Measurements from ENCODE around the gene EXOC6B.

Gene EXOC6B

DNA sequence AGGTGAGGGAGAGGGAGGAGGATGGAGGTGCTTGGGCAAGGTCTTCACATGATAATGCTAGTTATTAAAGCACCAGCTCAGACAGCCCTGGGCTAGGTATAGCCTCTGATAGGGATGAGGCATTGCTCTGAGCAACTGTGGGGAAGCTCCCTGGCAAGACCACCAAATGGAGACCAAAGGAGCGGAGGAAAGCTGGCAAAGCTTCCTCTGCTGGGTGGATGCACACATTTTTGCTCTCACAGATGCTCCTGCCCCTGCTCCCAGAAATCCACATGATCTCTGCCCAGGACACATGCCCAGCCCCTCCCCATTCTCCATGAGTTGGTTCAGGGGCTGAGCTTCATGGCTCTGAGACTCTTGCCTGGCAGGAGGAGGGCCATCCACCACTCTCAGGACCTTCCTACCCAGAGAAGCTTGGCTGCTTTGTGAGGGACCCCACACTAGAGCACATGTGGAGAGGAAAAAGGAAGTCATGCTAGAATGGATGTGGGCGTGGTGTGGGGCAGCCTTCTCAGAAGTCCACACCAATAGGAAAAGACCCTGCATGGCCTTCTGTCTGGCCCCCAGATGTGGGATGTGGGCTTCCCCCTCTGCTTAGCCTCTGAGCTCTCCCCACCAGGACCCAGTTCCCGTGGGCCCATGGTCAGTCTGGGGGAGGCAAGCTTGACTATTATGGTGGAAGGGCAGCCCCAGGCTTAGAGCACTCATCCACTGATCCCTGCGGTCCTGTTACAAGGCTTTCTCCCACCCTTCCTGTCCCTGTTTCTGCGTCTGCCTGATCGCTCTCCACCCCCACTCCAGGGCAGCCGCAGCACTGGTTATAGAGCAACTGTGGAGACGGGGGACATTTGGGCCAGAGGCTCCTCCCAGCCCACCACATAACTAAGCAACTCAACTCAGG is 667.7 kb downstream of the EXOC6B start:
- DNase-seq (ENCODE audit: insufficient read length, low spot score) (no peak), FAIRE-seq (no peak)
- no peak for TF ChIP-seq POLR2A (IDR thresholded peaks at IDR 0.05; ENCODE audit: low read depth, low read length)

DNA sequence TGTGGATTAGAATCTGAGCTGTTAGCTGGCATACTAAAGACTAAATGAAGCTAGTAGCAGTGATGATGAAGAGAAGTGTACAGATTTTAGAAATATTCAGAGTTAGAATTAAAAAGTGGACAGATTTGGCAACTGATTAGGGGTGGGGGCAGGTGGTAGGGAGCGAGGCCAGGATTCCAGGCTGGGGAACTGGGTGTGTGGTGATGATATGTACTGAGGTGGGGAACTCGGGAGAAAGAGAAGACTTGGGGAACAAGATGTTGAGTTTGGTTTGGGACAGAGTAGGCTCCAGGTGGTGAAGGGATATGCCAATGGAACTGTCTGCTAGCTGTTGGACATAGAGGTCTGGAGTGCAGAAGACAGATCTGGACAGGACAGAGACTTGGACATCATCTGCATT is 669.0 kb downstream of the EXOC6B start:
- DNase-seq (ENCODE audit: insufficient read length, low spot score) (no peak), FAIRE-seq (no peak)

DNA sequence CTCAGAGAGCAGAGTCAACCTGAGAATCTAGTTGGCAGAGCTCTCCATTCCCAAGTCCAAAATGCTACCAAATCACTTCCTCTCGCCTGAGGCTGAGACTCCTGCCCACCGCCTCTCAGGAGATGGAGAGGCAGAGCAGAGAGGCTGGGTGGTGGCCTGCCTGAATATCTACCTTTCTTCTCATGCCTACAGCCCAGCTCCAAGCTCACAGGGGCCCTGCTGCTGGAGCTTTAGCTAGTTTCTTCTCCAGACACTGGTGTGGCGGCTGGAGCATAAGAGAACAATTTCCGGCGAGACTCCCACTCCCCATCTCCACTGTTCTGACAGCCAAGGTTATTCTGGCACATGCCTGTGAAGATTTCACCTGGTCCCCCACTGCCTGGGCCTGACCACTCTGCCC is 670.1 kb downstream of the EXOC6B start:
- DNase-seq (ENCODE audit: insufficient read length, low spot score), result no peak
- no peak for TF ChIP-seq POLR2A (IDR thresholded peaks at IDR 0.05; ENCODE audit: low read depth, low read length)
- no peak for FAIRE-seq

More for the DNA sequence above, 669.0 kb downstream of the EXOC6B start:
- TF ChIP-seq POLR2A (IDR thresholded peaks at IDR 0.05; ENCODE audit: low read depth, low read length), result no peak

DNA sequence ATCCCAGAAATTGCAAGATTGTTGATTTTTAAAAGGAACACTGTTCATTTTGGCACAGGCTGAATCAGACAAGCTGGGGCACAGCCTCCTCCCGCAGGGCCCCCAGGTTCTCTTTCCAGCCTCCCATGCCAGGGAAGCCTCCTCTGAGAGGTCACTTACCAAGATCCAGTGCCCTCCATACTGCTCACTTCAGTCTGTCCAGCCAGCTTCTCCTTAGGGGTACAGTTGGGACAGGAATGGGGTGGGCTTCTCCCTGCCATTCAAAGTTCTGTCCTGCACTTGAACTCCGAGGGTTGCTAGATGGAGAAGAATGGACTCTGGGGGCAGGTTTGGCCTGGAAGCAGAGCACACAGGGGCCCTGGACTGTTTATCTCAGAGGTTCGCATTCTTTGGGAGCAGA is 670.7 kb downstream of the EXOC6B start:
- DNase-seq (ENCODE audit: insufficient read length, low spot score) (no peak), FAIRE-seq (no peak)
- TF ChIP-seq POLR2A (IDR thresholded peaks at IDR 0.05; ENCODE audit: low read depth, low read length), result no peak

DNA sequence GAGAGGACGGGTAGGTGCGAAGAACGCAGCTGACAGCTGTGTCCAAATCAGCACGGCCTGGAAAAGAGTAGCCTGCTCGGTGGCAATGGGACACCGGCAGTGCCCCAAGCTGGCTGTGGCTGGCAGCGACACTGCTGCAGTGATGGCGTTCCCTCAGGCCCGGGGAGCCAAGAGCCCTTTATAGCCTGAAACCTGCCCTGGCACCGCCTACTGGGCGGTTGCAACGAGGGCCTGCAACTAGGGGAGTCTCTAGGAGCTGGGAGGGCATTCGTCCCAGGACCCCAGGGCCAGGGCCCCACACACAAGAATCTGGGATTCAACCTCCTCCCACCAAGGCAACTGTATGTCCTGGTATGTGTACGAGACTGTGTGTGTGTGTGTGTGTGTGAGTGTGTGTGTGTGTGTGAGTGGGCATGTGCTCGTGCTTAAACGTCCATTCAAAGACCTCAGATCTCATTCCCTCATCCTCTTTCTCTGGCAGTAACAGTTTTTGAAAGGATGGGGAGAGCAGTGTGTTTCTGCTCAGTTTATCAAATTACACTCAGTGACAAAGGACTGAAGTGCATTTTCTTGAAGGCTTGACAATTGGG is 671.4 kb downstream of the EXOC6B start:
- FAIRE-seq, result no peak
- TF ChIP-seq POLR2A (IDR thresholded peaks at IDR 0.05; ENCODE audit: low read depth, low read length), result no peak
- no peak for DNase-seq (ENCODE audit: insufficient read length, low spot score)

GRCh38 chr2:72153924-72154323 is 671.9 kb downstream of the EXOC6B start:
- no peak for TF ChIP-seq POLR2A (IDR thresholded peaks at IDR 0.05; ENCODE audit: low read depth, low read length)
- FAIRE-seq (no peak), DNase-seq (ENCODE audit: insufficient read length, low spot score) (no peak)

- no peak for TF ChIP-seq POLR2A (IDR thresholded peaks at IDR 0.05; ENCODE audit: low read depth, low read length)
- DNase-seq (ENCODE audit: insufficient read length, low spot score), result no peak
- FAIRE-seq, result no peak
These were observed 672.6 kb downstream of the EXOC6B start for GRCh38 chr2:72153026-72153791.

GRCh38 chr2:72150861-72151356 is 674.9 kb downstream of the EXOC6B start:
- no peak for FAIRE-seq
- no peak for DNase-seq (ENCODE audit: insufficient read length, low spot score)
- no peak for TF ChIP-seq POLR2A (IDR thresholded peaks at IDR 0.05; ENCODE audit: low read depth, low read length)

DNA sequence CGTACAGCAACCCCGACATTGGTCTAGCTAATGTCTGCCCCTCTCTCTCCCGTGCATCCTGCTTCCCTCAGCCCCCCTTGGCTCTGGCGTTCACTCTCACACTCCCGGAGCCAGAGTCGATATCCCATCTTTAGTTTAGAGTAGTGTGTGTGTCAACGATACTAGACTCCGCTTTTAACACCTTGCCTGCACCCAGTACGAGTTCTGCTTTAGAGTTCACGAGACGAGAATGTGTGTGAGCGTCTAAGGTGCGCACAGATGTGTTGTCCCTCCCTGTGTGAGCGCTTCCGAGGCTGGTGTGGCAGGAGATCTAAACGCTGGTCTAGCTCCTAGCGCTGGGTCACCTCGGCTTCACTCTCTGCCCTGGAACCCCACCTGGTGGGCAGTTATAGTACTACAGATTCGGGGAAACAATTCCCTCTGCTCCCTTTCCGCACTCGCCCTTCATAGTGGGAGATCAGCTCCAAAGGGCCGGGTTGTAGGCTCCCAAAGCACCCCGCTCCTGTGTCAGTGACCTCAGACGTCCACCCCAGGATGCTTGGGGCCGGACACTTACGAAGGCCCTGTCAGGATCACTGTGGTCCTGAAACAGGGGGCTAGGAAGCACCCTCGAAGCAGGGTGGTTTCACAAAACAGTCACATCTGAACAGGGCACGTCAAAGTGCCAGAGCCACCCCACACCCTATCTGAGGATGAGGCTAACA is 675.5 kb downstream of the EXOC6B start:
- DNase-seq (ENCODE audit: insufficient read length, low spot score), result peak; percentile 94
- no peak for TF ChIP-seq POLR2A (IDR thresholded peaks at IDR 0.05; ENCODE audit: low read depth, low read length)
- peak; percentile 75 for FAIRE-seq

DNA sequence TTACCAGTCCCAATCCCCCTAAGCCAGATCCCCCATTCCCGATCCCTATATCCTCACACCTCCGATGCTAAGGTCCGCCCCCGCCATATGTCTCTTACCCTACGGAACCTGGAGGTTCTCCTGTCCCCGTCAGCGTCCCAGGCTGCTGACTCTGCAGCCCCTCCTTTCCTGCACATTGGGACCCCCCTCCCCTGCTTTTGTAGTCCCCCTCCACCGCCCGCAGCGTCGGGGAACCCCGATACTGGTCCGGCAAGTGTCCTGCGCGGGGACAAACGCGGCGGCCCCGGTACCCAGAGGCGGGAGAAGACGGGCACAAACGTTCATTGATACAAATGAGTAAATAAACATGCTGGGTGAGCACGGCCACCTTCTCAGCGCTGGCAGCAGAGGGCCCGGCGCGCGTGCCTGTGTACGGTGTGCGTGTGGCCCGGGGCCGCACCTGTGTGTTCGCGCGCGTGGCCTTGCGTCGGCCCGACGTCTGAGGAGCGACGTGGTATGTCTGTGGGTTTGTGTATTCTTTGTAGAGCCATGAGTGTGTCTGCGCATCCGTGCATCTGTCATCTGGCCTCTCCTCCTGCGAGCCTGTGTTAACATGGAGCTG is 676.2 kb downstream of the EXOC6B start:
- no peak for FAIRE-seq
- DNase-seq (ENCODE audit: insufficient read length, low spot score), result no peak
- TF ChIP-seq POLR2A (IDR thresholded peaks at IDR 0.05; ENCODE audit: low read depth, low read length), result no peak

DNA sequence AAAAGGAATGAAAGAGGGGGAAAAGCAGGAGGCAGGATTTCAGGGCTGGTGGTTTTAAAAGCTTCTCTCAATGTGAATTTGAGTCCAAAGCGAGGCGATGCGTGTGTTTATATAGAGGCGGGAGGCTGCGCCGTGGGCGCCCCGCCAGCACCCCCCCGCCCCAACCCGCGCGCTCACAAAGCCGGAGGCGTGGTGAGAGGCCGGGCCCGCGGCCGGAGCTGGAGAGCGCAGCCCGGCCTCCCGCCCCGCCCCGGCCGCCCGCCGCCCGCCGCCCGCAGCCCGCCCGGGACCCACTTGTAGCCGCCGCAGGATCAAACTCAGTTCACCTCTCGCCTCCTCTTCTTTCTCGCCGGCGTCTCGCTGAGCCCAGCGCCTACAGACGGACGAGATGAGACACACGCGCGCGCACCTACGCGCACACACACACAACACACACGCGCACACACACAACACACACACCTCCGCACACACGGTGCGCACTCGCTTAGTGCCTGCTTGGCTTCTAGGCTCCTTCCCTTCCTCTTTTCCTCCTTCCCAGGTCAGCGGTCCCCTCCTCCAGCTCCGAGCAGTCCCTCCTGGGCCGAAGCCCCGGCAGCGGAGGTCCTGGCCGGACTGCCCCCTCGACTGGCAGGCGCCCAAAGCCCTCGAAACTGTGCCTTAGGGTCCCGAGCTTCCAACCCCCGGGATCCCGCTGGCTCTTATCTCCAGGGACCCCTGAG is 676.8 kb downstream of the EXOC6B start:
- peak; percentile 84 for DNase-seq (ENCODE audit: insufficient read length, low spot score)
- no peak for FAIRE-seq
- TF ChIP-seq POLR2A (IDR thresholded peaks at IDR 0.05; ENCODE audit: low read depth, low read length), result no peak

DNA sequence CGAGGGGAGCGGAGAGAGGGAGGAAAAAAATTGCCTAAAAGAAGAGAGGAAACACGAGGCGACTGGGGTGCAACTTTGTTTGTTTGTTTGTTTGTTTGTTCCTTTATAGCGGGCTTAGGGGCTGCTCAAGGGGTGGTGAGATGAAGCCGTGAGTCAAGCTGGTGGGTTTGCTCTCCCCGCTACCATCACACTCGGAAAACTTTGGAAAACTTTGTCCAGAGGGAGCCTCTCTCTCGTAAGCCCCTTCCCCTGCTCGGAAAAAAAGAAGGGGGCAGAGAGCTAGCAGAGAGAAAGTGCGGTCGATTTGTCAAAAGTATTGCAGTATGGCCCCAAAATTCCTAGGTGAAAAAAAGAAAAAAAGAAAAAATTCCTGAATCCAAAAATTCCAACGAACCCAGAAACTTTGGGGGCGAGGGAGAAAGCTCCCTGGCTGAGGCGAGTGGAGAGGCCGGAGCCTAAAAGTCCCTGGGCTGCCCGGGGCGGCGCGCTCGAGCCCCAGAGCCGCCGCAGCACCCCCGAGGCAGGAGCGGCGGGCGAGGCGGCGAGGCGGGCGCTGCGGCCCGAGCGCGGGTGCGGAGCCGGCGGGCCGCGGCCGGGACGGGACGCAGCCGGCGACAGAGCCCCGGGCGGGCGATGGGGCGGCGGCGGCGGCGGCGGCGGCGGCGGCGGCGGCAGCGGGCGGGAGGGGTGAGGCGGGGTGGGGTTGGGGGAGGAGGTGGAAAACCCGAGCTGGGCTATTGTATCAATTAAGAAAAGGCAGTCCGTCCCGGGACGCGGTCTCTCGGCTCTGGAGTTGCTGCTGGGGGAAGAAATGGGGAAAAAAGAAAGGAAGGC is 677.6 kb downstream of the EXOC6B start:
- DNase-seq (ENCODE audit: insufficient read length, low spot score) (no peak), FAIRE-seq (no peak)
- no peak for TF ChIP-seq POLR2A (IDR thresholded peaks at IDR 0.05; ENCODE audit: low read depth, low read length)
